B cell (primary cell): ENCODE results near the gene PORCN. TPM values are rescaled to one million over a fixed set of nuclear protein-coding genes. Genes with fewer than 3 reads are reported as not detected.
A peak's percentile ranks its signal among the peaks of the same experiment; 100 is the strongest.

Source experiments
- ATAC-seq: fragments of 200-7000 bp; cut with Tn5 transposase; one replicate; pipeline ENCODE4 v1.10.0; 2021; ENCODE audit warnings: low read depth, mild to moderate bottlenecking, moderate number of reproducible peaks, moderate library complexity
- CTCF ChIA-PET: fragments of 350-600 bp; sonication (Branson Sonifier 250); formaldehyde crosslinking; loops from one replicate; lab custom pipeline; 2021; ENCODE audit warnings: antibody characterized with exemption, inconsistent platforms; lab: Charles Lee
- POLR2A ChIA-PET: fragments of 350-600 bp; sonication (Branson Sonifier 250); formaldehyde crosslinking; loops from one replicate; lab custom pipeline; 2021; ENCODE audit warnings: antibody characterized with exemption; lab: Charles Lee
- DNase-seq: peaks from one replicate; pipeline ENCODE4 v3.0.0; 2013
- H2AFZ ChIP-seq: 2 replicates; pipeline ENCODE4 v1.6.1; 2012; ENCODE audit warnings: mild to moderate bottlenecking, low read depth, low read length; ENCODE audit not compliant: insufficient read depth, poor library complexity, severe bottlenecking
- H3K27ac ChIP-seq, 2 donors: 1 replicate in 1 of 2; 2 replicates in 1 of 2; pipeline ENCODE4 v1.5.1; 2012 to 2013; ENCODE audit warnings: low read length in 2 of 2, mild to moderate bottlenecking in 2 of 2, moderate library complexity in 1 of 2
- H3K27me3 ChIP-seq, 4 experiments: fragments of 200-600 bp in 1 of 4; sonication (generic) in 1 of 4; replicated peaks in 1 of 4; 1 replicate in 2 of 4; 2 replicates in 2 of 4; pipeline versions ENCODE4 v1.6.1 to v1.7.0; 2013 to 2016; ENCODE audit warnings: low read length in 3 of 4, mild to moderate bottlenecking in 2 of 4, mixed read lengths in 1 of 4, moderate library complexity in 1 of 4; ENCODE audit not compliant: insufficient read depth in 4 of 4, control insufficient read depth in 3 of 4; ENCODE audit errors: control extremely low read depth in 1 of 4
- H3K36me3 ChIP-seq, 2 experiments: replicated peaks in 1 of 2; 1 replicate in 1 of 2; 2 replicates in 1 of 2; pipeline versions ENCODE4 v1.6.1 to v1.7.1; 2013; ENCODE audit warnings: low read length in 1 of 2; ENCODE audit not compliant: insufficient read depth in 2 of 2, control insufficient read depth in 1 of 2; ENCODE audit errors: control extremely low read depth in 1 of 2, extremely low read depth in 1 of 2
- H3K4me1 ChIP-seq, 2 donors: fragments of 200-600 bp in 1 of 2; sonication (generic) in 1 of 2; 1 replicate in 1 of 2; 2 replicates in 1 of 2; pipeline versions ENCODE4 v1.5.1 to v1.6.1; 2013 to 2017; ENCODE audit warnings: low read length in 2 of 2; ENCODE audit not compliant: control insufficient read depth in 2 of 2, insufficient read depth in 2 of 2
- H3K4me2 ChIP-seq: replicated peaks from 2 replicates; pipeline ENCODE3; 2012; ENCODE audit warnings: mild to moderate bottlenecking, low read depth, low read length; ENCODE audit not compliant: poor library complexity, severe bottlenecking
- H3K4me3 ChIP-seq, 5 experiments: fragments of 200-600 bp in 1 of 5; sonication (generic) in 1 of 5; 1 replicate in 3 of 5; 2 replicates in 2 of 5; pipeline versions ENCODE4 v1.5.1 to v1.7.0; 2011 to 2016; ENCODE audit warnings: low read length in 4 of 5, mild to moderate bottlenecking in 4 of 5, low read depth in 2 of 5, control low read depth in 1 of 5, moderate library complexity in 1 of 5; ENCODE audit not compliant: insufficient read depth in 1 of 5; ENCODE audit errors: control extremely low read depth in 1 of 5, extremely low read depth in 1 of 5
- H3K79me2 ChIP-seq: fragments of 200-600 bp; sonication (generic); one replicate; pipeline ENCODE4 v1.6.0; 2016; ENCODE audit warnings: low read length; ENCODE audit not compliant: control insufficient read depth, insufficient read depth
- H3K9ac ChIP-seq: fragments of 200-600 bp; sonication (generic); 2 replicates; pipeline ENCODE4 v1.6.1; 2017; ENCODE audit warnings: mild to moderate bottlenecking, low read length, moderate library complexity
- H3K9me3 ChIP-seq, 3 donors: one replicate each; pipeline versions ENCODE4 v1.6.1 to v1.7.1; 2013; ENCODE audit warnings: low read length in 2 of 3; ENCODE audit not compliant: control insufficient read depth in 2 of 3, insufficient read depth in 1 of 3; ENCODE audit errors: control extremely low read depth in 1 of 3
- H4K20me1 ChIP-seq: 2 replicates; pipeline ENCODE4 v1.6.0; 2012; ENCODE audit warnings: mild to moderate bottlenecking, low read length; ENCODE audit not compliant: insufficient read depth, control insufficient read depth, poor library complexity, severe bottlenecking
- H3K27ac Mint-ChIP-seq: one replicate; pipeline ENCODE4 v1.8.0; 2021; ENCODE audit warnings: mixed read lengths
- H3K27me3 Mint-ChIP-seq: one replicate; pipeline ENCODE4 v1.8.0; 2021; ENCODE audit warnings: mixed read lengths
- H3K4me1 Mint-ChIP-seq: one replicate; pipeline ENCODE4 v1.8.0; 2021; ENCODE audit warnings: mixed read lengths
- H3K4me3 Mint-ChIP-seq: one replicate; pipeline ENCODE4 v1.8.0; 2021; ENCODE audit warnings: mixed read lengths
- H3K9me3 Mint-ChIP-seq: one replicate; pipeline ENCODE4 v1.8.0; 2022; ENCODE audit warnings: mixed read lengths; ENCODE audit not compliant: insufficient read depth
- CTCF ChIP-seq: fragments of 200-600 bp; IDR thresholded peaks from one replicate; pipeline ENCODE4 v1.8.0; 2022; ENCODE audit warnings: antibody characterized with exemption, mild to moderate bottlenecking
- EZH2 ChIP-seq: IDR thresholded peaks from 2 replicates; pipeline ENCODE4 v1.6.1; 2012; ENCODE audit warnings: borderline replicate concordance, low read depth, mild to moderate bottlenecking, moderate library complexity, low read length; ENCODE audit not compliant: insufficient read depth, poor library complexity, severe bottlenecking
- WGBS: methylation state at CpG from one replicate; pipeline ENCODE4 v1.1.5; 2013; ENCODE audit warnings: missing lambda C conversion rate; ENCODE audit not compliant: insufficient coverage; 5-methylcytosine and 5-hydroxymethylcytosine counted together
- intact Hi-C: fragments of 100-400 bp; cut with micrococcal nuclease; formaldehyde crosslinking; loops from one replicate; pipeline ENCODE4 v1.10.0; 2022
- polyA plus RNA-seq: library from polyadenylated mRNA; depleted of rRNA; stranded (reverse); fragments of >200 nt; gene quantifications from 2 replicates; pipeline ENCODE4 v1.2.3, GENCODE V29; 2012
- total RNA-seq, 2 donors: library from RNA; stranded (reverse); fragments of 120-200 nt in 1 of 2; gene quantifications; 1 replicate in 1 of 2; 2 replicates in 1 of 2; pipeline versions ENCODE4 v1.2.3 to v1.2.4, GENCODE V29; 2013 to 2022

Gene PORCN
- total and polyA plus RNA-seq, 2 donors (not counting 1 experiment from before 2014, with no cell fraction given): 12.8 to 18.5 TPM

- H3K4me1 Mint-ChIP-seq: peaks cover 16% of the 10 kb centered on the region
- no peaks in the 10 kb centered on the region for H3K36me3 ChIP-seq
- peaks cover 3 to 11% of the 10 kb centered on the region in 2 donors for H3K4me1 ChIP-seq
- no peak overlapping the region for H3K27ac Mint-ChIP-seq
- no peak overlapping the region for H3K4me3 ChIP-seq
- DNase-seq: no peak
- no peaks in the 10 kb centered on the region for H4K20me1 ChIP-seq
- H3K27me3 ChIP-seq: no peaks in the 10 kb centered on the region
- H3K4me2 ChIP-seq: no peak overlapping the region
- ChIA-PET CTCF (no interaction called here), POLR2A (interaction anchor here (0.6 kb wide), 1 partner anchor 491 kb away, joined by 10 read pairs; no protein-coding TSS in a partner anchor)
- no peak for ATAC-seq
- no peaks in the 10 kb centered on the region for H3K27me3 Mint-ChIP-seq
- 100% methylated on average over 3 of the region's 10 CpGs for WGBS
- no peak overlapping the region for H3K9ac ChIP-seq
- H2AFZ ChIP-seq: no peak overlapping the region
- no peak overlapping the region for H3K27ac ChIP-seq
- H3K9me3 ChIP-seq: no peaks in the 10 kb centered on the region
- peaks cover 7% of the 10 kb centered on the region for H3K79me2 ChIP-seq
- H3K9me3 Mint-ChIP-seq: no peaks in the 10 kb centered on the region
- TF ChIP-seq EZH2: no peak
- TF ChIP-seq CTCF: no peak
- intact Hi-C loops: loop anchor here (5.0 kb wide), 1 partner anchor 41 kb away; the partner anchor contains the start of gene PORCN
- H3K4me3 Mint-ChIP-seq: peak overlapping the region; percentile 16
Measured at GRCh38 chrX:48466696-48467095, 42.1 kb upstream of the PORCN start.

GRCh38 chrX:48467281-48467761 is 41.5 kb upstream of the PORCN start:
- Mint-ChIP-seq H3K27me3 (no peaks in the 10 kb centered on the region), H3K27ac (no peak overlapping the region)
- POLR2A ChIA-PET: interaction anchor here (0.5 kb wide), 1 partner anchor 805 kb away, joined by 3 read pairs; no protein-coding TSS in a partner anchor

More at GRCh38 chrX:48467281-48467761, 41.5 kb upstream of the PORCN start:
- H3K27ac ChIP-seq: no peak overlapping the region
- H4K20me1 ChIP-seq: no peaks in the 10 kb centered on the region
- intact Hi-C loops: loop anchor here (5.0 kb wide), 1 partner anchor 40 kb away; the partner anchor contains the start of gene PORCN
- peak overlapping the region; percentile 85 for H3K4me2 ChIP-seq
- no peak for ATAC-seq
- no peaks in the 10 kb centered on the region for H3K36me3 ChIP-seq
- H3K9me3 ChIP-seq: no peaks in the 10 kb centered on the region
- WGBS: 98% methylated on average over 6 of the region's 10 CpGs
- CTCF ChIA-PET: no interaction called here
- H3K9ac ChIP-seq: no peak overlapping the region
- no peaks in the 10 kb centered on the region for H3K27me3 ChIP-seq
- Mint-ChIP-seq H3K9me3 (no peaks in the 10 kb centered on the region), H3K4me1 (peaks cover 16% of the 10 kb centered on the region), H3K4me3 (peak overlapping the region; percentile 16)
- TF ChIP-seq CTCF: no peak
- TF ChIP-seq EZH2: no peak
- peaks cover 3 to 11% of the 10 kb centered on the region in 2 donors for H3K4me1 ChIP-seq
- H2AFZ ChIP-seq: no peak overlapping the region
- DNase-seq: no peak
- peaks cover 7% of the 10 kb centered on the region for H3K79me2 ChIP-seq
- H3K4me3 ChIP-seq: no peak overlapping the region
